Neural progenitor cell (in vitro differentiated cells): ENCODE results near the gene TMEM167A. TPM values are rescaled to one million over a fixed set of nuclear protein-coding genes. Genes with fewer than 3 reads are reported as not detected.

Experiments used
- DNase-seq: peaks from one replicate; pipeline ENCODE4 v3.0.0-alpha.2; 2016; ENCODE audit warnings: low spot score
- H2AFZ ChIP-seq: fragments of 200-600 bp; sonication (generic); replicated peaks from 2 replicates; pipeline ENCODE4 v1.6.1; 2016; ENCODE audit warnings: antibody characterized with exemption
- H3F3A ChIP-seq: fragments of 200-600 bp; sonication (generic); 2 replicates; pipeline ENCODE4 v1.6.1; 2016; ENCODE audit warnings: antibody characterized with exemption, low read depth
- H3K27ac ChIP-seq: fragments of 200-600 bp; sonication (generic); 2 replicates; pipeline ENCODE4 v1.5.1; 2016; ENCODE audit warnings: mild to moderate bottlenecking
- H3K27me3 ChIP-seq: fragments of 200-600 bp; sonication (generic); 2 replicates; pipeline ENCODE4 v1.6.1; 2016; ENCODE audit warnings: mild to moderate bottlenecking, moderate library complexity
- H3K36me3 ChIP-seq: fragments of 200-600 bp; sonication (generic); 2 replicates; pipeline ENCODE4 v1.5.1; 2016
- H3K4me1 ChIP-seq: fragments of 200-600 bp; sonication (generic); 2 replicates; pipeline ENCODE4 v1.6.1; 2016; ENCODE audit warnings: mixed run types
- H3K4me2 ChIP-seq: fragments of 200-600 bp; sonication (generic); 2 replicates; pipeline ENCODE4 v1.6.1; 2016
- H3K4me3 ChIP-seq: fragments of 200-600 bp; sonication (generic); 2 replicates; pipeline ENCODE4 v1.5.1; 2016
- H3K79me2 ChIP-seq: fragments of 200-600 bp; sonication (generic); 2 replicates; pipeline ENCODE4 v1.6.1; 2016; ENCODE audit warnings: low read depth
- H3K9ac ChIP-seq: fragments of 200-600 bp; sonication (generic); 2 replicates; pipeline ENCODE4 v1.6.1; 2016
- H3K9me3 ChIP-seq: fragments of 200-600 bp; sonication (generic); 2 replicates; pipeline ENCODE4 v1.5.1; 2016; ENCODE audit warnings: low read depth
- H4K20me1 ChIP-seq: fragments of 200-600 bp; sonication (generic); 2 replicates; pipeline ENCODE4 v1.6.1; 2016; ENCODE audit warnings: low read depth
- H3K27ac Mint-ChIP-seq: 3 replicates; pipeline ENCODE4 v1.8.0; 2021; ENCODE audit warnings: mixed read lengths
- H3K27me3 Mint-ChIP-seq: 2 replicates; pipeline ENCODE4 v1.8.0; 2022; ENCODE audit warnings: low read depth, mild to moderate bottlenecking, inconsistent platforms, moderate library complexity, mixed read lengths; ENCODE audit not compliant: insufficient read depth
- H3K36me3 Mint-ChIP-seq: 3 replicates; pipeline ENCODE4 v1.8.0; 2021; ENCODE audit warnings: mixed read lengths
- H3K4me1 Mint-ChIP-seq: 3 replicates; pipeline ENCODE4 v1.8.0; 2021; ENCODE audit warnings: mixed read lengths
- H3K4me3 Mint-ChIP-seq: 3 replicates; pipeline ENCODE4 v1.8.0; 2021; ENCODE audit warnings: mild to moderate bottlenecking, moderate library complexity, mixed read lengths
- H3K9me3 Mint-ChIP-seq: 3 replicates; pipeline ENCODE4 v1.8.0; 2020; ENCODE audit warnings: mixed read lengths
- CTCF ChIP-seq: fragments of 200-600 bp; sonication (generic); IDR thresholded peaks from 2 replicates; pipeline ENCODE4 v1.5.1; 2017; ENCODE audit warnings: antibody characterized with exemption, mild to moderate bottlenecking
- EZH2 ChIP-seq: fragments of 200-600 bp; sonication (generic); IDR thresholded peaks from 2 replicates; pipeline ENCODE4 v1.6.1; 2017; ENCODE audit warnings: antibody characterized with exemption, mild to moderate bottlenecking, moderate library complexity
- EZH2phosphoT487 ChIP-seq: fragments of 200-600 bp; sonication (generic); IDR thresholded peaks from 2 replicates; pipeline ENCODE4 v1.6.1; 2017; ENCODE audit warnings: antibody characterized with exemption
- total RNA-seq: library from RNA; depleted of rRNA; stranded (reverse); fragments of >200 nt; gene quantifications from 2 replicates; pipeline ENCODE4 v1.2.3, GENCODE V29; 2015; ENCODE audit warnings: low replicate concordance

Gene TMEM167A
- total RNA-seq, 1 donor from 2014 or later = 185 TPM

GRCh38 chr5:83124593-83124992, 47.4 kb upstream of the TMEM167A start:
- H3K9me3 Mint-ChIP-seq = peaks cover 16% of the 10 kb centered on the region
- no peaks in the 10 kb centered on the region for H3K27me3 Mint-ChIP-seq
- no peak overlapping the region for H3K27ac Mint-ChIP-seq
- no peak for DNase-seq
- H4K20me1 ChIP-seq = no peaks in the 10 kb centered on the region
- no peak overlapping the region for H3K27ac ChIP-seq
- H3K9ac ChIP-seq = no peak overlapping the region
- H3K4me3 Mint-ChIP-seq = no peak overlapping the region
- no peaks in the 10 kb centered on the region for H3F3A ChIP-seq
- no peaks in the 10 kb centered on the region for H3K4me1 ChIP-seq
- TF ChIP-seq CTCF = no peak
- TF ChIP-seq EZH2phosphoT487 = no peak
- no peak for TF ChIP-seq EZH2
- no peaks in the 10 kb centered on the region for H3K9me3 ChIP-seq
- peaks cover 2% of the 10 kb centered on the region for H3K36me3 Mint-ChIP-seq
- H3K4me2 ChIP-seq = no peak overlapping the region
- H3K36me3 ChIP-seq = no peaks in the 10 kb centered on the region
- H3K27me3 ChIP-seq = no peaks in the 10 kb centered on the region
- no peaks in the 10 kb centered on the region for H3K4me1 Mint-ChIP-seq
- no peak overlapping the region for H3K4me3 ChIP-seq
- H2AFZ ChIP-seq = no peak overlapping the region
- no peaks in the 10 kb centered on the region for H3K79me2 ChIP-seq

- Histone ChIP-seq H3K79me2 (no peaks in the 10 kb centered on the region), H4K20me1 (no peaks in the 10 kb centered on the region), H3K9ac (no peak overlapping the region), H3K27ac (no peak overlapping the region), H3K4me2 (no peak overlapping the region), H3K4me3 (no peak overlapping the region), H2AFZ (no peak overlapping the region), H3K4me1 (no peaks in the 10 kb centered on the region), H3F3A (no peaks in the 10 kb centered on the region), H3K9me3 (no peaks in the 10 kb centered on the region), H3K36me3 (no peaks in the 10 kb centered on the region), H3K27me3 (no peaks in the 10 kb centered on the region)
- Mint-ChIP-seq H3K27ac (no peak overlapping the region), H3K9me3 (peaks cover 11% of the 10 kb centered on the region), H3K4me3 (no peak overlapping the region), H3K4me1 (no peaks in the 10 kb centered on the region), H3K27me3 (no peaks in the 10 kb centered on the region), H3K36me3 (peaks cover 19% of the 10 kb centered on the region)
- DNase-seq = no peak
- TF ChIP-seq CTCF (no peak), EZH2 (no peak), EZH2phosphoT487 (no peak)
These were observed 41.8 kb upstream of the TMEM167A start for GRCh38 chr5:83118976-83119375.

GRCh38 chr5:83118471-83118870, 41.3 kb upstream of the TMEM167A start:
- H3F3A ChIP-seq = no peaks in the 10 kb centered on the region
- TF ChIP-seq EZH2 (no peak), EZH2phosphoT487 (no peak), CTCF (no peak)
- Mint-ChIP-seq H3K4me3 (no peak overlapping the region), H3K27ac (no peak overlapping the region), H3K9me3 (peaks cover 11% of the 10 kb centered on the region), H3K27me3 (no peaks in the 10 kb centered on the region), H3K36me3 (peaks cover 20% of the 10 kb centered on the region), H3K4me1 (no peaks in the 10 kb centered on the region)
- H3K79me2 ChIP-seq = no peaks in the 10 kb centered on the region
- no peaks in the 10 kb centered on the region for H3K4me1 ChIP-seq
- H3K9me3 ChIP-seq = no peaks in the 10 kb centered on the region
- no peak overlapping the region for H3K9ac ChIP-seq
- H3K36me3 ChIP-seq = no peaks in the 10 kb centered on the region
- H3K27me3 ChIP-seq = no peaks in the 10 kb centered on the region
- no peak overlapping the region for H3K4me2 ChIP-seq
- H3K4me3 ChIP-seq = no peak overlapping the region
- H3K27ac ChIP-seq = no peak overlapping the region
- no peaks in the 10 kb centered on the region for H4K20me1 ChIP-seq
- no peak for DNase-seq
- no peak overlapping the region for H2AFZ ChIP-seq

- Mint-ChIP-seq H3K9me3 (peaks cover 21% of the 10 kb centered on the region), H3K36me3 (peaks cover 32% of the 10 kb centered on the region), H3K4me3 (no peak overlapping the region), H3K27ac (no peak overlapping the region), H3K27me3 (no peaks in the 10 kb centered on the region), H3K4me1 (no peaks in the 10 kb centered on the region)
- no peak for DNase-seq
- Histone ChIP-seq H3K36me3 (peaks cover 10% of the 10 kb centered on the region), H2AFZ (no peak overlapping the region), H4K20me1 (no peaks in the 10 kb centered on the region), H3K4me1 (no peaks in the 10 kb centered on the region), H3K27ac (no peak overlapping the region), H3K9ac (no peak overlapping the region), H3F3A (no peaks in the 10 kb centered on the region), H3K9me3 (no peaks in the 10 kb centered on the region), H3K27me3 (no peaks in the 10 kb centered on the region), H3K4me3 (no peak overlapping the region), H3K4me2 (no peak overlapping the region), H3K79me2 (no peaks in the 10 kb centered on the region)
- TF ChIP-seq CTCF = no peak
- no peak for TF ChIP-seq EZH2phosphoT487
- TF ChIP-seq EZH2 = no peak
These were observed 38.6 kb upstream of the TMEM167A start for GRCh38 chr5:83115816-83116215.
